ENCODE measurements around the gene PDGFA.

The PDGFA gene

GRCh38 chr7:491958-492713 is 27.5 kb downstream of the PDGFA start:
- DNase-seq = no peak

GRCh38 chr7:491292-491957 is 28.2 kb downstream of the PDGFA start:
- no peak for DNase-seq

- no peak for DNase-seq
Measured at GRCh38 chr7:490461-491291, 29.0 kb downstream of the PDGFA start.

- no peak for DNase-seq
Measured at GRCh38 chr7:489876-490275, 29.8 kb downstream of the PDGFA start.

- no peak for DNase-seq
Measured at GRCh38 chr7:486216-486743, 33.4 kb downstream of the PDGFA start.

- DNase-seq = no peak
Measured at GRCh38 chr7:485188-486081, 34.2 kb downstream of the PDGFA start.

GRCh38 chr7:484356-485101 is 35.1 kb downstream of the PDGFA start:
- DNase-seq = no peak

- no peak for DNase-seq
Measured at GRCh38 chr7:483656-484355, 35.8 kb downstream of the PDGFA start.

GRCh38 chr7:482521-483083 is 37.0 kb downstream of the PDGFA start:
- DNase-seq = no peak

GRCh38 chr7:481219-481930 is 38.3 kb downstream of the PDGFA start:
- no peak for DNase-seq

- DNase-seq = no peak
Measured at GRCh38 chr7:480531-481218, 39.0 kb downstream of the PDGFA start.

- DNase-seq = no peak
Measured at GRCh38 chr7:479948-480499, 39.6 kb downstream of the PDGFA start.

- DNase-seq = peak in 1 of 58 donors; percentile 8
Measured at GRCh38 chr7:479115-479947, 40.3 kb downstream of the PDGFA start.

GRCh38 chr7:477626-478220 is 41.9 kb downstream of the PDGFA start:
- no peak for DNase-seq

- DNase-seq = no peak
Measured at GRCh38 chr7:476736-477360, 42.8 kb downstream of the PDGFA start.
